SHP77 (cell line): ENCODE results near the gene ARRDC5.
"Not testable (repeated sequence)": the region's sequence is repeated elsewhere in the genome, so short reads cannot be mapped to it uniquely, and the experiment has no call there.

ENCODE experiments used
- DNase-seq, 2 experiments: peaks; one replicate each; lab custom pipeline; 2025; lab: John Stamatoyannopoulos, UW

Gene ARRDC5

GRCh38 chr19:4902796-4903195 is at the start of gene ARRDC5:
ARRDC5 (minus strand) TSS chr19:4902896; CDS start chr19:4902825, 71 bp downstream.
- DNase-seq: no peak

- DNase-seq: no peak
Measured at GRCh38 chr19:4951656-4952055, 49.0 kb upstream of the ARRDC5 start.

- DNase-seq: not testable (repeated sequence)
Measured at GRCh38 chr19:4950650-4951049, 48.0 kb upstream of the ARRDC5 start.

- not testable (repeated sequence) for DNase-seq
Measured at GRCh38 chr19:4941638-4942169, 39.0 kb upstream of the ARRDC5 start.

- no peak for DNase-seq
Measured at GRCh38 chr19:4939466-4939865, 36.8 kb upstream of the ARRDC5 start.

GRCh38 chr19:4938461-4938860 is 35.8 kb upstream of the ARRDC5 start:
- not testable (repeated sequence) for DNase-seq

- no peak for DNase-seq
Measured at GRCh38 chr19:4937060-4937459, 34.4 kb upstream of the ARRDC5 start.

- DNase-seq: no peak
Measured at GRCh38 chr19:4935444-4935843, 32.7 kb upstream of the ARRDC5 start.

- DNase-seq: no peak
Measured at GRCh38 chr19:4933528-4933927, 30.8 kb upstream of the ARRDC5 start.

- DNase-seq: no peak
Measured at GRCh38 chr19:4932711-4933110, 30.0 kb upstream of the ARRDC5 start.

- DNase-seq: no peak
Measured at GRCh38 chr19:4930664-4931063, 28.0 kb upstream of the ARRDC5 start.

GRCh38 chr19:4929186-4929585 is 26.5 kb upstream of the ARRDC5 start:
- DNase-seq: no peak

GRCh38 chr19:4923276-4923747 is 20.6 kb upstream of the ARRDC5 start:
- no peak for DNase-seq

GRCh38 chr19:4922530-4923275 is 20.0 kb upstream of the ARRDC5 start:
- DNase-seq: no peak

GRCh38 chr19:4916292-4917082 is 13.8 kb upstream of the ARRDC5 start:
- no peak for DNase-seq

GRCh38 chr19:4914736-4915501 is 12.2 kb upstream of the ARRDC5 start:
- no peak for DNase-seq

- DNase-seq: no peak
Measured at GRCh38 chr19:4913996-4914735, 11.5 kb upstream of the ARRDC5 start.

GRCh38 chr19:4911786-4912672 is 9.3 kb upstream of the ARRDC5 start:
- DNase-seq: no peak

GRCh38 chr19:4911314-4911713 is 8.6 kb upstream of the ARRDC5 start:
- no peak for DNase-seq

- no peak for DNase-seq
Measured at GRCh38 chr19:4910594-4911281, 8.0 kb upstream of the ARRDC5 start.
